Type B pancreatic cell (in vitro differentiated cells): ENCODE measurements around the gene CYTH1. TPM values are rescaled to one million over a fixed set of nuclear protein-coding genes. Genes with fewer than 3 reads are reported as not detected.

Experiments used
- DNase-seq: peaks from one replicate; pipeline ENCODE4 v3.0.0; 2021; ENCODE audit warnings: mixed read lengths; ENCODE audit not compliant: unreplicated experiment; ENCODE audit errors: extremely low spot score
- H3K27ac Mint-ChIP-seq: 2 replicates; pipeline ENCODE4 v1.8.0; 2021; ENCODE audit warnings: mild to moderate bottlenecking, mixed read lengths
- H3K27me3 Mint-ChIP-seq: 2 replicates; pipeline ENCODE4 v1.8.0; 2021; ENCODE audit warnings: mixed read lengths
- H3K36me3 Mint-ChIP-seq: 2 replicates; pipeline ENCODE4 v1.8.0; 2021; ENCODE audit warnings: mixed read lengths
- H3K4me1 Mint-ChIP-seq: one replicate; pipeline ENCODE4 v1.8.0; 2021; ENCODE audit warnings: mixed read lengths; ENCODE audit not compliant: unreplicated experiment
- H3K4me3 Mint-ChIP-seq: 2 replicates; pipeline ENCODE4 v1.8.0; 2021; ENCODE audit warnings: mild to moderate bottlenecking, mixed read lengths
- H3K9me3 Mint-ChIP-seq: 2 replicates; pipeline ENCODE4 v1.8.0; 2021; ENCODE audit warnings: mixed read lengths
- total RNA-seq: library from RNA; stranded (reverse); gene quantifications from 2 replicates; pipeline ENCODE4 v1.2.1, GENCODE V29; 2021; ENCODE audit warnings: low replicate concordance
- TF ChIP-seq, protein P1 (sequence below): fragments of 200-600 bp; sonication (generic); conservative IDR thresholded peaks from 2 replicates; pipeline ENCODE4 v1.5.0; 2021; ENCODE audit warnings: antibody characterized with exemption, mild to moderate bottlenecking

CYTH1 gene
- total RNA-seq, 1 donor from 2014 or later = 30.3 TPM

DNA sequence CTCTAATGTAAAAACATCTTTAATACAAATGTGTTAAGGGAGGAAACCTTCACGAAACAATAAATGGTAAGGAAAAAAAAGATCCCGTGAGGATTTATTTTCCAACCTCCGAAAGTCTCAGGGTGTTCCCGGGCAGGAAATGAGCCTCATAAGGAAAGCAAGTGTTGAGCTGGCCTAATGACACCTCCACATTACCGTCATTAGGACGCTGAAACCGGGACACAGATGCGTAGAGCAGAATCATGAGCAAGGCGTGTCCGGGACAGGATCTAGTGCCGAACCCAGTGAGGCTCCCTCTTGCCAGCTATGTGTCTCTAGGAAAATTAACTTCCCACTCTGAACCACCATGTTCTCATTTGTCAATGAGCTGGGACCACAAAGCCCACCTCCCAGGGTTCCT is 22.7 kb upstream of the CYTH1 start:
- Mint-ChIP-seq H3K36me3 (peaks cover 25% of the 10 kb centered on the region), H3K9me3 (no peaks in the 10 kb centered on the region), H3K27me3 (no peaks in the 10 kb centered on the region), H3K27ac (no peak overlapping the region), H3K4me1 (no peaks in the 10 kb centered on the region), H3K4me3 (no peak overlapping the region)
- DNase-seq = no peak
- TF ChIP-seq, protein P1, sequence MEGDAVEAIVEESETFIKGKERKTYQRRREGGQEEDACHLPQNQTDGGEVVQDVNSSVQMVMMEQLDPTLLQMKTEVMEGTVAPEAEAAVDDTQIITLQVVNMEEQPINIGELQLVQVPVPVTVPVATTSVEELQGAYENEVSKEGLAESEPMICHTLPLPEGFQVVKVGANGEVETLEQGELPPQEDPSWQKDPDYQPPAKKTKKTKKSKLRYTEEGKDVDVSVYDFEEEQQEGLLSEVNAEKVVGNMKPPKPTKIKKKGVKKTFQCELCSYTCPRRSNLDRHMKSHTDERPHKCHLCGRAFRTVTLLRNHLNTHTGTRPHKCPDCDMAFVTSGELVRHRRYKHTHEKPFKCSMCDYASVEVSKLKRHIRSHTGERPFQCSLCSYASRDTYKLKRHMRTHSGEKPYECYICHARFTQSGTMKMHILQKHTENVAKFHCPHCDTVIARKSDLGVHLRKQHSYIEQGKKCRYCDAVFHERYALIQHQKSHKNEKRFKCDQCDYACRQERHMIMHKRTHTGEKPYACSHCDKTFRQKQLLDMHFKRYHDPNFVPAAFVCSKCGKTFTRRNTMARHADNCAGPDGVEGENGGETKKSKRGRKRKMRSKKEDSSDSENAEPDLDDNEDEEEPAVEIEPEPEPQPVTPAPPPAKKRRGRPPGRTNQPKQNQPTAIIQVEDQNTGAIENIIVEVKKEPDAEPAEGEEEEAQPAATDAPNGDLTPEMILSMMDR = no peak

DNA sequence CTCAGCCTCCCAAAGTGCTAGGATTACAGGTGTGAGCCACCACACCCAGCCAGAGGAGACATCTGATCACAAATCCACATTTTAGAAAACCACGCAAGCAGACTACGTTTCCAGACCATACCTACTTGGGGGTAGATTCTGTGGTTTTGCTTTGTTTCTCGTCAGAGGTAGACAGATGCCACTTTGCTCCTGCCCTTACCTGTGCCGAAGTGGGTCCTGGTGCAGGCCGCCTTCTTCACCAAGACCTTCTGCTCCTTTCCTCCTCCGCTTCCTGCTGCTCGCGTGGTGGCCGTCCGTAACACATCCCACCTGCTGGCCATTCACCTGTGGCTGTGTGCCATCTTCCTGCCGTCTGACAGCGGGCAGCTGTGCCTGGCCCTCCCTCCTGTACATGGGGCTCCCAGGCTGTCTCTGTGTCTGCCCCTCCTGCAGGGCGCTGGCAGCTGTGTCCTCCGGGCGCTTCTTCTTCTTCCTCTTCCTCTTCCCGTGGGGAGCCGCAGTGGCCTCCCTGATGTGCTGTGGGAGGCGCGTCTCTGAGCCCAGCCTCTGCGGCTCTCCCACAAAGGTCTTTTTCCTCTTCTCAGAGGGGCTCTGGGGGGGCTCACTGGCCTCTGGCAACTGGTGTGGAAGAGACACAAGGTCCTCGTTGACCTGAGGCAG is 21.2 kb upstream of the CYTH1 start:
- H3K9me3 Mint-ChIP-seq = no peaks in the 10 kb centered on the region
- TF ChIP-seq, protein P1 = no peak
- H3K4me1 Mint-ChIP-seq = no peaks in the 10 kb centered on the region
- peaks cover 31% of the 10 kb centered on the region for H3K36me3 Mint-ChIP-seq
- H3K27me3 Mint-ChIP-seq = no peaks in the 10 kb centered on the region
- DNase-seq = no peak
- H3K4me3 Mint-ChIP-seq = no peak overlapping the region
- H3K27ac Mint-ChIP-seq = no peak overlapping the region

DNA sequence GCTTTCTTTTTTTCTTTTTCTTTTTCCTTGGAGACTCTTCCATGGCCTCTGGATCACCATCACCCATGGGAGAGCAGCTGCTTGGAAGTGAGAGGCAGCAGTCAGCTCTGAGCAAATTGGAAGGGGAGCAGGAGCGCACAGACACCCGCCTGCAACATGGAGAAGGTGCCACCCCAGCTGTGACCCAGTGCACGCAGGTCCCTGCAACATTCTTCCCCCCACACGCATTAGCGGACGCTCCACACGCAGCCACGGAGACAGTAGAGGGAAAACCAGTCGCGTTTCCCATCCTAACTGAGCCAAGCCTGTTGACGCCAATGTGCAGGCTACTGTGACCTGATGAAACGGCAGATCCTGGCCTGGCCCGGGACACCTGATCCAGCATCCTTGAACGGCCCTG is 20.4 kb upstream of the CYTH1 start:
- Mint-ChIP-seq H3K4me3 (no peak overlapping the region), H3K27me3 (no peaks in the 10 kb centered on the region), H3K36me3 (peaks cover 36% of the 10 kb centered on the region)

DNA sequence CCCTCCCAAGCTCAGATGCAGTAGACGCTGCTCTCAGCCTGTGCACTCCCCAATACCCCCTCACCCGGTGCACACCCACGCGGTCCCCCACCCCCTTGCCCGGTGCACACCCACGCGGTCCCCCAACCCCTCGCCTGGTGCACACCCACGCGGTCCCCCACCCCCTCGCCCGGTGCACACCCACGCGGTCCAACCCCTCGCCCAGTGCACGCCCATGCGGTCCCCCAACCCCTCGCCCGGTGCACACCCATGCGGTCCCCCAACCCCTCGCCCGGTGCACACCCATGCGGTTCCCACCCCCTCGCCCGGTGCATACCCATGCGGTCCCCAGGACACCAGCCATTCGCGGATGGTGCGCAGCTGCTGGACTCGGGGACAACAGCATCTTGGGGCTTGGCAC is 19.9 kb upstream of the CYTH1 start:
- no peaks in the 10 kb centered on the region for H3K27me3 Mint-ChIP-seq
- TF ChIP-seq, protein P1 = no peak
- no peak overlapping the region for H3K4me3 Mint-ChIP-seq
- DNase-seq = no peak
- H3K27ac Mint-ChIP-seq = no peak overlapping the region
- peaks cover 36% of the 10 kb centered on the region for H3K36me3 Mint-ChIP-seq
- H3K9me3 Mint-ChIP-seq = no peaks in the 10 kb centered on the region
- no peaks in the 10 kb centered on the region for H3K4me1 Mint-ChIP-seq

More for the DNA sequence above, 20.4 kb upstream of the CYTH1 start:
- no peak overlapping the region for H3K27ac Mint-ChIP-seq
- DNase-seq = no peak
- TF ChIP-seq, protein P1 = no peak
- no peaks in the 10 kb centered on the region for H3K9me3 Mint-ChIP-seq
- no peaks in the 10 kb centered on the region for H3K4me1 Mint-ChIP-seq

DNA sequence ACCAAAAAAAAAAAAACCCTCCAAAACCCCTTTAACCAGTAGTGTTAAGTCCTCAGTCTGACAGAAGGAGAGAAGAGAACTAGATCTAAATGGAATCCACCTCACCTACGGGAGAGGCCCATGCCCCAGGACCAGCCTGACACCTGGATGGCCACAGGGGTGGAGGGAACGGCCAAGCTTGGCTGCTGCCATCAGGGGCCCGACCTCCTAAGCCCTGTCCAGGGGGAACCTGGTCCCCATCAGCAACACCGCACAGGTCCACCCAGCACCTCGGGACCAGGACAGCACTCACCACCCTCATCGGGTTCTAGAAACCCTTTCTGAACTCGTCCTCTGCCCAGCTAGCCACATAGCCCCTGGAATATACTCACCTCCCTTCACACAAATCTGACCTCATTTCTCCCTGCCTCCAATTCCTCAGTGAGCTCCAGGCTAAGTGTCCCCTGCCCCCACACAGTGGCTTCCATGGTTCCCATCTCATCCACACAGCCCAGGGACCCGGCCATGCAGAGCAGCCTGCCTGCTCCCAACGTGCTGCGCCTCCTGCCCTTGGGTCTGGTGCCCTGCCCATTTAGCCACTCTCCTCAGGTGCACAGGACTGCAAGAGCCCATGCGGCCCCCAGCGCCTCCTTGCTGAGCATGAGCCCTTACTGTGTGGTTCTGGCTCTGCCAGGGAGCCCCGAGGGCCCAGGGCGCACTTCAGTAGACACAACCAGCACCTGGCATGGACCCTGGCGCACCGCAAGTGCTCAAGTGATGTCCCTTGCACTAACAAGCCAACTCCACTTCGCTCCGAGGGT is 18.3 kb upstream of the CYTH1 start:
- TF ChIP-seq, protein P1 = no peak
- DNase-seq = no peak
- Mint-ChIP-seq H3K4me3 (no peak overlapping the region), H3K27me3 (no peaks in the 10 kb centered on the region), H3K9me3 (no peaks in the 10 kb centered on the region), H3K27ac (no peak overlapping the region), H3K4me1 (no peaks in the 10 kb centered on the region), H3K36me3 (peaks cover 37% of the 10 kb centered on the region)
